Chondrocyte (in vitro differentiated cells): ENCODE data around the gene RASSF5. TPM values are rescaled to one million over a fixed set of nuclear protein-coding genes. Genes with fewer than 3 reads are reported as not detected.

Experiments used
- DNase-seq: peaks from one replicate; pipeline ENCODE4 v3.0.0; 2021; ENCODE audit warnings: mixed read lengths, low spot score
- H3K27ac Mint-ChIP-seq: one replicate; pipeline ENCODE4 v1.8.0; 2021; ENCODE audit warnings: mild to moderate bottlenecking, moderate library complexity, mixed read lengths; ENCODE audit not compliant: unreplicated experiment
- H3K27me3 Mint-ChIP-seq: 2 replicates; pipeline ENCODE4 v1.8.0; 2021; ENCODE audit warnings: low read depth, mixed read lengths
- H3K36me3 Mint-ChIP-seq: 2 replicates; pipeline ENCODE4 v1.8.0; 2021; ENCODE audit warnings: low read depth, mixed read lengths
- H3K4me1 Mint-ChIP-seq: 2 replicates; pipeline ENCODE4 v1.8.0; 2021; ENCODE audit warnings: low read depth, mild to moderate bottlenecking, mixed read lengths
- H3K4me3 Mint-ChIP-seq: one replicate; pipeline ENCODE4 v1.8.0; 2021; ENCODE audit warnings: mild to moderate bottlenecking, moderate library complexity, mixed read lengths; ENCODE audit not compliant: unreplicated experiment
- H3K9me3 Mint-ChIP-seq: 2 replicates; pipeline ENCODE4 v1.8.0; 2021; ENCODE audit warnings: low read depth, mixed read lengths
- CTCF ChIP-seq: fragments of 200-600 bp; sonication (generic); IDR thresholded peaks from 2 replicates; pipeline ENCODE4 v1.5.0; 2021; ENCODE audit warnings: antibody characterized with exemption, mild to moderate bottlenecking, moderate library complexity
- total RNA-seq: library from RNA; stranded (reverse); gene quantifications from 3 replicates; pipeline ENCODE4 v1.2.1, GENCODE V29; 2021

RASSF5 gene
- total RNA-seq, 1 donor from 2014 or later, result 0.27 TPM

GRCh38 chr1:206498685-206499084, 8.6 kb upstream of the RASSF5 start:
- no peak for DNase-seq
- H3K9me3 Mint-ChIP-seq, result no peaks in the 10 kb centered on the region
- H3K36me3 Mint-ChIP-seq, result peaks cover 3% of the 10 kb centered on the region
- no peaks in the 10 kb centered on the region for H3K27me3 Mint-ChIP-seq
- no peak overlapping the region for H3K4me3 Mint-ChIP-seq
- peaks cover 52% of the 10 kb centered on the region for H3K4me1 Mint-ChIP-seq
- no peak for TF ChIP-seq CTCF
- H3K27ac Mint-ChIP-seq, result no peak overlapping the region

GRCh38 chr1:206500046-206500445, 7.3 kb upstream of the RASSF5 start:
- Mint-ChIP-seq H3K4me3 (no peak overlapping the region), H3K9me3 (no peaks in the 10 kb centered on the region), H3K27ac (no peak overlapping the region), H3K36me3 (peaks cover 3% of the 10 kb centered on the region), H3K27me3 (peaks cover 2% of the 10 kb centered on the region), H3K4me1 (peaks cover 59% of the 10 kb centered on the region)
- TF ChIP-seq CTCF, result no peak
- DNase-seq, result peak; percentile 52

GRCh38 chr1:206501881-206502280, 5.5 kb upstream of the RASSF5 start:
- Mint-ChIP-seq H3K27me3 (peaks cover 13% of the 10 kb centered on the region), H3K9me3 (no peaks in the 10 kb centered on the region), H3K27ac (peak overlapping the region; percentile 92), H3K4me3 (no peak overlapping the region), H3K4me1 (peaks cover 48% of the 10 kb centered on the region), H3K36me3 (peaks cover 3% of the 10 kb centered on the region)
- peak; percentile 19 for DNase-seq
- TF ChIP-seq CTCF, result no peak

- H3K27me3 Mint-ChIP-seq, result peaks cover 13% of the 10 kb centered on the region
- no peaks in the 10 kb centered on the region for H3K9me3 Mint-ChIP-seq
- peaks cover 3% of the 10 kb centered on the region for H3K36me3 Mint-ChIP-seq
- H3K27ac Mint-ChIP-seq, result no peak overlapping the region
- H3K4me3 Mint-ChIP-seq, result no peak overlapping the region
- H3K4me1 Mint-ChIP-seq, result peaks cover 46% of the 10 kb centered on the region
- DNase-seq, result peak; percentile 9
- no peak for TF ChIP-seq CTCF
These were observed 4.9 kb upstream of the RASSF5 start for GRCh38 chr1:206502403-206502802.

- Mint-ChIP-seq H3K4me1 (peaks cover 46% of the 10 kb centered on the region), H3K27ac (no peak overlapping the region), H3K27me3 (peaks cover 13% of the 10 kb centered on the region), H3K36me3 (peaks cover 3% of the 10 kb centered on the region), H3K4me3 (no peak overlapping the region), H3K9me3 (no peaks in the 10 kb centered on the region)
- peak; percentile 1 for DNase-seq
- no peak for TF ChIP-seq CTCF
These were observed 4.5 kb upstream of the RASSF5 start for GRCh38 chr1:206502812-206503211.
